Coronary artery (tissue), 2 donors: Measurements from ENCODE around the gene PXDN.
A peak's percentile ranks its signal among the peaks of the same experiment; 100 is the strongest.

Experiments
- DNase-seq: peaks from one replicate; pipeline ENCODE4 v3.0.0-alpha.2; 2017; ENCODE audit warnings: low spot score
- H3K27ac ChIP-seq, 2 donors: fragments of 200-600 bp; sonication (generic); one replicate each; pipeline ENCODE4 v1.5.1; 2016 to 2019
- H3K4me3 ChIP-seq: fragments of 200-600 bp; sonication (generic); 2 replicates; pipeline ENCODE4 v1.5.1; 2016; ENCODE audit warnings: mild to moderate bottlenecking, moderate library complexity
- CTCF ChIP-seq: fragments of 200-600 bp; sonication (generic); IDR thresholded peaks from one replicate; pipeline ENCODE4 v1.5.1; 2019; ENCODE audit warnings: antibody characterized with exemption

The PXDN gene

GRCh38 chr2:1613731-1614354 is 130.5 kb downstream of the PXDN start:
- no peak for TF ChIP-seq CTCF
- Histone ChIP-seq H3K4me3 (no peak overlapping the region), H3K27ac (peak overlapping the region in 1 of 2 donors; percentile 55)
- DNase-seq = no peak

- no peak for TF ChIP-seq CTCF
- H3K27ac ChIP-seq = no peak overlapping the region
- no peak for DNase-seq
These were observed 131.3 kb downstream of the PXDN start for GRCh38 chr2:1613078-1613445.

GRCh38 chr2:1612391-1613077 is 131.8 kb downstream of the PXDN start:
- DNase-seq = no peak
- Histone ChIP-seq H3K4me3 (no peak overlapping the region), H3K27ac (no peak overlapping the region)
- no peak for TF ChIP-seq CTCF

More at GRCh38 chr2:1613078-1613445, 131.3 kb downstream of the PXDN start:
- no peak overlapping the region for H3K4me3 ChIP-seq

GRCh38 chr2:1611886-1612285 is 132.4 kb downstream of the PXDN start:
- H3K4me3 ChIP-seq = no peak overlapping the region
- no peak for DNase-seq
- H3K27ac ChIP-seq = no peak overlapping the region
- no peak for TF ChIP-seq CTCF

GRCh38 chr2:1610096-1610485 is 134.2 kb downstream of the PXDN start:
- DNase-seq = no peak
- Histone ChIP-seq H3K27ac (no peak overlapping the region), H3K4me3 (no peak overlapping the region)
- TF ChIP-seq CTCF = no peak

GRCh38 chr2:1609485-1610095 is 134.7 kb downstream of the PXDN start:
- DNase-seq = no peak
- TF ChIP-seq CTCF = no peak
- Histone ChIP-seq H3K27ac (no peak overlapping the region), H3K4me3 (no peak overlapping the region)

- Histone ChIP-seq H3K27ac (no peak overlapping the region), H3K4me3 (no peak overlapping the region)
- TF ChIP-seq CTCF = no peak
- no peak for DNase-seq
These were observed 135.3 kb downstream of the PXDN start for GRCh38 chr2:1609040-1609439.
